Measurements from ENCODE around the gene LRRC46. TPM values are rescaled to one million over a fixed set of nuclear protein-coding genes. Genes with fewer than 3 reads are reported as not detected.

The LRRC46 gene
- total RNA-seq, 1 donor from 2014 or later = 0.38 TPM

- no peak for TF ChIP-seq CTCF (IDR thresholded peaks at IDR 0.05; ENCODE audit: insufficient read depth, low read length, poor library complexity, severe bottlenecking)
Observed at GRCh38 chr17:47879776-47880454, 48.4 kb downstream of the LRRC46 start.

GRCh38 chr17:47882247-47882646 lies 50.8 kb downstream of the LRRC46 start:
- DNase-seq (ENCODE audit: low read depth) = no peak
- H3K36me3 ChIP-seq (ENCODE audit: control insufficient read depth, insufficient read depth, low read length) = no peaks in the 10 kb centered on the region
- H3K4me3 ChIP-seq (ENCODE audit: low read depth, low read length) = no peak overlapping the region
- no peaks in the 10 kb centered on the region for H3K27me3 ChIP-seq (ENCODE audit: control insufficient read depth, insufficient read depth, low read length)
- TF ChIP-seq CTCF (IDR thresholded peaks at IDR 0.05; ENCODE audit: insufficient read depth, low read length, poor library complexity, severe bottlenecking) = no peak

More at GRCh38 chr17:47879776-47880454, 48.4 kb downstream of the LRRC46 start:
- no peak for DNase-seq (ENCODE audit: low read depth)
- peaks cover 2% of the 10 kb centered on the region for H3K27me3 ChIP-seq (ENCODE audit: control insufficient read depth, insufficient read depth, low read length)
- H3K4me3 ChIP-seq (ENCODE audit: low read depth, low read length) = no peak overlapping the region
- H3K36me3 ChIP-seq (ENCODE audit: control insufficient read depth, insufficient read depth, low read length) = no peaks in the 10 kb centered on the region

- no peak for DNase-seq (ENCODE audit: low read depth)
- Histone ChIP-seq H3K4me3 (ENCODE audit: low read depth, low read length) (no peak overlapping the region), H3K27me3 (ENCODE audit: control insufficient read depth, insufficient read depth, low read length) (no peaks in the 10 kb centered on the region), H3K36me3 (ENCODE audit: control insufficient read depth, insufficient read depth, low read length) (no peaks in the 10 kb centered on the region)
- no peak for TF ChIP-seq CTCF (IDR thresholded peaks at IDR 0.05; ENCODE audit: insufficient read depth, low read length, poor library complexity, severe bottlenecking)
Observed at GRCh38 chr17:47882695-47883588, 51.5 kb downstream of the LRRC46 start.

- no peak for TF ChIP-seq CTCF (IDR thresholded peaks at IDR 0.05; ENCODE audit: insufficient read depth, low read length, poor library complexity, severe bottlenecking)
- Histone ChIP-seq H3K4me3 (ENCODE audit: low read depth, low read length) (no peak overlapping the region), H3K36me3 (ENCODE audit: control insufficient read depth, insufficient read depth, low read length) (no peaks in the 10 kb centered on the region), H3K27me3 (ENCODE audit: control insufficient read depth, insufficient read depth, low read length) (no peaks in the 10 kb centered on the region)
- DNase-seq (ENCODE audit: low read depth) = no peak
Observed at GRCh38 chr17:47883589-47884426, 52.3 kb downstream of the LRRC46 start.

- H3K36me3 ChIP-seq (ENCODE audit: control insufficient read depth, insufficient read depth, low read length) = no peaks in the 10 kb centered on the region
- H3K4me3 ChIP-seq (ENCODE audit: low read depth, low read length) = no peak overlapping the region
- TF ChIP-seq CTCF (IDR thresholded peaks at IDR 0.05; ENCODE audit: insufficient read depth, low read length, poor library complexity, severe bottlenecking) = no peak
- no peak for DNase-seq (ENCODE audit: low read depth)
- H3K27me3 ChIP-seq (ENCODE audit: control insufficient read depth, insufficient read depth, low read length) = no peaks in the 10 kb centered on the region
Observed at GRCh38 chr17:47884427-47884740, 52.9 kb downstream of the LRRC46 start.

Measured in kidney epithelial cell (primary cell).